SK-N-MC (cell line): ENCODE data around the gene GALNT7.

Experiments used
- EZH2 ChIP-seq: fragments of 200-600 bp; sonication (generic); IDR thresholded peaks from one replicate; pipeline ENCODE4 v1.6.1; 2017; ENCODE audit warnings: antibody characterized with exemption
- FOXP2 ChIP-seq: optimal IDR thresholded peaks from 2 replicates; pipeline ENCODE3; 2011; ENCODE audit warnings: mild to moderate bottlenecking, moderate library complexity; ENCODE audit not compliant: insufficient read depth; ENCODE audit errors: extremely low read length, control extremely low read depth

DNA sequence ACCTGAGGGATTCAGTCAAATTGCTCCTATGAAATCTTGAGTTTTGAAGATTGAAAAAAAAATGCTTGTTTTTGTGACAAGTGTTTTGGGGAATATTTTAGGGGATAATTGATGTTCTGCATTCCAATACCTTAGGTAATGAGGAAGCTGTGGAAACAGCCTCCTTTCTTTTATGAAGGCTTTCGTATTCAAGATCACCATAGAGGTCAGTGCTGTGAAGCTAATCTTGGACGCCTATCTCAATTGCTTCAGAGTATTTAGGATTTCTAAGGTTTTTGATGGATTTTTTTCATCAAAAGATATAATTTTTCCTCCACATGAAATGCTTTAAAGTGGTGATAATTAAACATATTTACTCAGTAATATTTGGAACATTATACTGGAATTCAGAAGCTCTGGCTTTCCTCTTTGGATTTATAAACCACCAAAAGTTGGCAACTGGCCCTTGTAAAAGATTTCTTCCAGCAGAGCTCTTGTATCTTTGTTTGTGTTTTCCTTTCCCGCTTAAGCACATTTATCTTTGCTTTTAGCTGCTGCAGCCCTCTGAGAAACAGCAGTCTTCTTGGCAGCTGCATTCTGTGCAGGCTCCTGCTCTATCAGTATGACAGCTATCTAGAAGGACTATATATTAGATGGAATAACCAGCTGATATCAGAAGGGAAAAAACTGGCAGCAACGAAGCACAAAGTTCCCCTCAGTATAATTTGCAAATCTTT is 101.9 kb downstream of the GALNT7 start:
- TF ChIP-seq EZH2: no peak
- TF ChIP-seq FOXP2: no peak
